ENCODE measurements around the gene MORN1. TPM values are rescaled to one million over a fixed set of nuclear protein-coding genes. Genes with fewer than 3 reads are reported as not detected.

MORN1 gene
- total and polyA plus RNA-seq, 2 of the 8 experiments (the other 6 are each of a cell fraction or from before 2014, with no cell fraction given), result 5.0 to 9.1 TPM

GRCh38 chr1:2314273-2314802 lies 77.0 kb downstream of the MORN1 start (continued):
- TF ChIP-seq CTCF (IDR thresholded peaks at IDR 0.05; ENCODE audit: control extremely low read depth in 1 of 3, insufficient read depth in 1 of 3, low read depth in 1 of 3, low read length in 3 of 3) (no peak), CHD1 (IDR thresholded peaks at IDR 0.05; ENCODE audit: low read depth, low read length) (no peak), E2F6 (IDR thresholded peaks at IDR 0.05) (0 out of 2 replicates have a peak, but pooled peaks have one; percentile 25), ASH2L (IDR thresholded peaks at IDR 0.05; ENCODE audit: low read length) (peak; percentile 35), RFX5 (IDR thresholded peaks at IDR 0.05; ENCODE audit: borderline replicate concordance, low read depth, low read length) (peak; percentile 29; the same call in 1 of the 2 replicates)

All from H1 (cell line).